COLO668 (cell line): ENCODE data around the gene TAF1C.

Source experiments
- DNase-seq: peaks from one replicate; lab custom pipeline; 2025; ENCODE audit not compliant: unreplicated experiment; lab: John Stamatoyannopoulos, UW

TAF1C gene

DNA sequence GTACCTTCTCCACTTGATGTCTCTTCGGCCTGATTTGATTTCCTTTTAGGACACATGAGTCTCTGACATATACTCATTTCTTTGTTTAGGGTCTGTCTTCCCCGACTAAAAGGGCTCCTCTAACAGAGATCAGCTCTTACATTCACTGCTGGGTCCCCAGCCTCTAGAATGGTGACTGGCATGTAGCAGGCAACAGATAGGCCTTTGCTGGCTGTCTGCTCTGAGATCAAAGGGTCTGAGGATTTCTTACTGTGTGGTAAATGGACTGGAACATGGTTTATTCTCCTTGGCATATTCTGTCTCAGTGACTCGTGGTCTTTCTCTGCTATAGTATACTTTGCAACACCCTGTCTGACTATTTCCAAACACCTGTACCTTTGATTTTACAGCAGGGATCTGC lies 25.1 kb downstream of the TAF1C start:
- no peak for DNase-seq

- DNase-seq = no peak
Observed at GRCh38 chr16:84161037-84161436, 25.8 kb downstream of the TAF1C start.

DNA sequence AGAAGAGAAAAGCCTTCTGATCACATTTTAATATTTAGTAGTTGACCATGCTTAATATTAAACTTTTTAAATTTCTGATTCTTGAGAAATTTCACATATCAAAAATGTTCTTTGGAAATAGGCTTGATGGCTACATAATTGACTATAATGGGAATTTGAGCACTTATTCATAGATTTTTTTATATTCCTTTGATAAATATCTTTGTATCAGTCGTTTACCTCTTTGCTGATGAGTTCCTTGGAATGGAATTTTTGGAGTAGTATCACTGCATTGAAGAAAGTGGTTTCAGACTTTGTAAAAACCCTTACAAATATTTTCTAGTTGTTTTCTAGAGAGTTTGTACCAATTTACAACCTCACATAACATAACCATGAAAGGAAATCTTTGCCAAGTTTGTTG lies 27.1 kb downstream of the TAF1C start:
- DNase-seq = no peak

- DNase-seq = no peak
Observed at GRCh38 chr16:84159007-84159406, 27.9 kb downstream of the TAF1C start.

DNA sequence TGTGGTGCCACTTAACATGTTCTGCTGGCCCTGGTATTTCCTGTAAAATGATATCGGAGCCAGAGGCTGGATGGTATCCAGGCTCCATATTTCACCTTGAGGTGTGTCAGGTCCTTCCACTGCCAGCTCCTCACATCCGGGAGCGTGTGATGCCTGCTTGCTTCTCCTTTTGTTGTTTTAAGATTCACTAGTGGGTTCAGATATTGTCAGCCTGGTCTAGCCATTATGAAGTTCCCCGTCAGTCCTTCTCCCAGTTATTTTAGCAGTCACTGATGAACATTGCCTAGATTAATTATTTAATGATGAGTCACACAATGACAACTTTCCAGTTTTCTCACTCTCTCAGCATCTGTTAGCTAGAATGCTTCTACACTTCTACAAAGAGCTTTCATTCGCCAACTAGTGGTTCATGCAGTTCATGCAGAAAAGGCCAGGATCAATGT lies 30.5 kb downstream of the TAF1C start:
- no peak for DNase-seq

DNA sequence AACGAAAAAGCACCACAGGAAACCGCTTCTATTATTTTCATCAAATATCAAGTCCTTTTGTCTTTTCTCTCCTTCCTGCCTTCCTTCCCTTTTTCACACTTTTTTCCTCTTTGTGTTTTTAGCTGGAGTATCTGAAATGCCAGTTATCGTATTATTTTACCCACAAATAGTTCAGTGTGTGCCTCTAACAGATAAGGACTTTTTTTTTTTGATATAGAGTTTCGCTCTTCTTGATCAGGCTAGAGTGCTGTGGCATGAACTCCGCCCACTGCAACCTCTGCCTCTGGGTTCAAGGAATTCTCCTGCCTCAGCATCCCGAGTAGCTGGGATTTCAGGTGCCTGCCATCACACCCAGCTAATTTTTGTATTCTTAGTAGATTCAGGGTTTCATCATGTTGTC lies 31.1 kb downstream of the TAF1C start:
- no peak for DNase-seq

DNA sequence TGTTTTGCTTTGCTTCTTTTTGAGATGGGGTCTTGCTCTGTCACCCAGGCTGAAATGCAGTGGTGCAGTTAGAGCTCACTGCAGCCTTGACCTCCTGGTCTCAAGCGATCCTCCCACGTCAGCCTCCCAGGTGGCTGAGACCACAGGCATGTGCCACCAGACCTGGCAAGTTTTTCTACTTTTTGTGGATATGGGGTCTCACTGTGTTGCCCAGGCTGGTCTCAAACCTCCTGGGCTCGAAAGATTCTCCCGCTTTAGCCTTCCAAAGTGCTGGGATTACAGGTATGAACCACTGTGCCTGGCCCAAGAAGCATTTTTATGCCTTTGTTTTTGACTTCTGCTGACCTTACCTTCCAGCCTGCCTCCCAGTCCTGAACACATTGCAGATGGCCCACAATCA lies 31.6 kb downstream of the TAF1C start:
- DNase-seq = no peak

GRCh38 chr16:84153660-84154214 lies 33.1 kb downstream of the TAF1C start:
- DNase-seq = no peak

- no peak for DNase-seq
Observed at GRCh38 chr16:84150926-84151325, 35.9 kb downstream of the TAF1C start.

- DNase-seq = peak; percentile 94
Observed at GRCh38 chr16:84144859-84145639, 41.8 kb downstream of the TAF1C start, which contains the start of the genes DNAAF1 and HSDL1. TSS of gene DNAAF1 (plus strand) at chr16:84145308. CDS start at chr16:84145441, 133 bp downstream. TSS of gene HSDL1 (minus strand) at chr16:84145177. CDS start at chr16:84131321, 13,856 bp downstream.

DNA sequence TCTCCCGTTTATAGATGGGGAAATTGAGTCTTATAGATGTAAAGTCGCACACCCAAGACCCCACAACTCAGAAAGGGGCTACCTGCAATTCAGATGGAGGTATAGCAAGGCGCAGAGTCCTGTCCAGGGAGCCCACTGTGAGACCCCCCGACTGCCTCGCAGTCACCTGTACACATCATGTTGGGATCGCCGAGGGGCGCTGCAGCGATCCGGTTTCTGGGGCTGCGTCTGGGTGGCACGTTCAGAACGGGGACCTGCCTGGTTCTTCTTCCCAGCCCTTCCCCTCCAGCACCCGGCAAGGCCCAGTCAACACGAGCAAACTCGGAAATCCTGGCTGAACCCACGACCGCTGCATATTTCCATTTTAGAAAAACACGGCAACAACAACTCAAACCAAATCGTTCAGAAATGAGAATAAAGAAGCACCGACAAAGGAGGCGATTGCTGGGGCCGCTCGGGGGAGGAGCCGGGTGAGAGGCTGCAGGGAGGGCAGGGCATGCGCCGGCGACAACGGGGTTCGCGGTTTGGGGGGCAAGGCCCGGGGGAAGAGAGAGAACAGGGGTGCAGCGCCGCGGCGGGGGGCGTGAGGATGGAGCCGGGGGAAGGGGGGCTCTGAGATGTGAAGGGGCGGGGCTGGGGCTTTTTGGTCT lies 42.5 kb downstream of the TAF1C start:
- DNase-seq = peak; percentile 46

DNA sequence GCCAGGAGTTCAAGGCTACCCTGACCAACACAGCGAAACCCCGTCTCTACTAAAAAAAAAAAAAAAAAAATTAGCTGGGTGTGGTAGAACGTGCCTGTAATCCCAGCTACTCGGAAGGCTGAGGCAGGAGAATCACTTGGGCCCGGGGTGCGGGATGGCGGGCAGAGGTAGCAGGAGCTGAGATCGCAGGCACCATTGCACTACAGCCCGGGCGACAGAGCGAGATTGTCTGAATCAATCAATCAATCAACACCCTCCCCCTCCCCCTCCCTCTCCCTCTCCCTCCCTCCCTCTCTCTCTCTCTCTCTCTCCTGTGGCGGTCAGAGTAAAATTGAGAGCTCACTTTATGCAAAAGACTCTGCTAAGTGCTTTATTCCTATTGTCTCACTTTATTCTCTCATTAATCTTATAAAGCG lies 43.1 kb downstream of the TAF1C start:
- no peak for DNase-seq

- DNase-seq = no peak
Observed at GRCh38 chr16:84143081-84143480, 43.8 kb downstream of the TAF1C start.

GRCh38 chr16:84141143-84141670 lies 45.6 kb downstream of the TAF1C start:
- peak; percentile 8 for DNase-seq

- DNase-seq = no peak
Observed at GRCh38 chr16:84139628-84140258, 47.1 kb downstream of the TAF1C start.

DNA sequence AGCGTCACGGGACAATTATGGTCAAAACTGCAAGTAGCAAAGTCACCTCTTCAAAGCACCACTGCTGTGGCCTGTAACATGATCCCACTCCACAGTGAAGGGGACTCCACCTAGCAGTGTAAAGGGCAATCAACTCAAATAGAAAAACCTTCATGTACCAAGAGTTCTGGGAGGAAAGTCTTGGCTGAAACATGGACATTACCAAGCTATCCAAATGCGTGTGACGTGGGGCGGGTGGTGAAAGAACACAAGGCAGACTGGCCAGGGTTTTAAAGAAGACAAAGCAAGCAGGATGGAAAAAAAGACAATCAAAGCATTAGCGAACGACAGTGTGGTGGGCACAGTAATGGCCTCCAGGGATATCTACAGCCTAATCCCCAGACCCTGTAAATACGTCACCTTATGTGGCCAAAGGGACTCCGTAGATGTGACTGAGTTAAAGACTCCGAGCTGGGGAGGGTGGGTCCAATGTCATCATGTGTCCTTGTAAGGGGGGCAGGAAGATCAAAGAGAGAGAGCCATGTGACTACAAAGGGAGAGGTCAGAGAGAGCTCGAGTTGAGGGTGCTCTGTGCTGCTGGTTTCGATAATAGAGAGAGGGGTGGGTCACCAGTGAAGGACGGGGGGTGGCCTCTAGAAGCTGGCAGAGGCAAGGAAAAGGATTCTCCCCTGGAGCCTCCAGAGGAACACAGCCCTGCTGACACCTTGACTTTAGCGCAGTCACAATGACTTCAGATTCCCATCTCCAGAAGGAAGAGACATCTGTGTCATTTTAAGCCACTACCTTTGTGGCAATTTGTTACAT lies 47.8 kb downstream of the TAF1C start:
- DNase-seq = peak; percentile 53

DNA sequence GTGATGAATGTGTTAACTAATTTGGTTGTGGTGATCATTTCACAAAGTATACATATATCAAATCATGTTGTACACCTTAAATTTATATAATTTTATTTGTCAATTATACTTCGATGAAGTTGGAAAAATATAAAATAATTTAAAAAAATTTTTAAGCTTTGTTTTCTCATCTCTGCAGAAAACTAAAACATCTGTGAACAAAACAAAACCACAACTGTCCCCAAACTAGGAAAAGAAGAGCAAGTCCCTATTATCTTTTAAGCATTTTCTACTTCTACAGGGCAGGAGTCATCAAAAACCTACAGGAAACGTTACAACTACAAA lies 48.4 kb downstream of the TAF1C start:
- no peak for DNase-seq

- DNase-seq = no peak
Observed at GRCh38 chr16:84137769-84138357, 49.0 kb downstream of the TAF1C start.

DNA sequence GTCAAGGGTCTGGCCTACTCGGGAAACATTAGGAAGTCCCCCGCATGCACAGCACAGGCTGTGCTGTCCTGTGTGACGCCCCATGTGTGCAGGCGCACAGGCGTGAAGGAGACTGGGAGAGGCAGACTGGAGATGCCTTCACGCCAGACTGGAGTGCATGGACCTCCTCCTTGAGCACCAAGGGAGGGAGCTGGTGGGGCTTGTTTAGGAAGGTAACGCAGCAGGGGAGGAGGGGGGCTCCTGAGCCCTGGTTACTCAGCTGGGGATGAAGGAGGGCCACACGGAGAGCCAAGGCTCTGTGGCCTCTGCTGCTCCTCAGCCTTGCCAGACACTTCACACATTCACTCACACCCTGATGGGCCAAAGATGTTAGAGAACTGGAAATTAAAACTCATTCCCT lies 49.6 kb downstream of the TAF1C start:
- DNase-seq = no peak
